ENCODE data around the gene SEMA4C. TPM values are rescaled to one million over a fixed set of nuclear protein-coding genes. Genes with fewer than 3 reads are reported as not detected.

The SEMA4C gene
- total RNA-seq, 1 experiment from 2014 or later = 23.4 TPM

- Histone ChIP-seq H3K4me3 (no peak overlapping the region), H3K36me3 (peaks cover under 1% of the 10 kb centered on the region), H3K27me3 (replicated peaks) (no peaks in the 10 kb centered on the region), H3K9me3 (replicated peaks) (no peaks in the 10 kb centered on the region), H3K27ac (no peak overlapping the region), H3K4me1 (replicated peaks) (no peaks in the 10 kb centered on the region)
- DNase-seq (ENCODE audit: low read depth in 1 of 2, low spot score in 2 of 2) = no peak
Measured at GRCh38 chr2:96842600-96842999, 27.3 kb downstream of the SEMA4C start.

DNA sequence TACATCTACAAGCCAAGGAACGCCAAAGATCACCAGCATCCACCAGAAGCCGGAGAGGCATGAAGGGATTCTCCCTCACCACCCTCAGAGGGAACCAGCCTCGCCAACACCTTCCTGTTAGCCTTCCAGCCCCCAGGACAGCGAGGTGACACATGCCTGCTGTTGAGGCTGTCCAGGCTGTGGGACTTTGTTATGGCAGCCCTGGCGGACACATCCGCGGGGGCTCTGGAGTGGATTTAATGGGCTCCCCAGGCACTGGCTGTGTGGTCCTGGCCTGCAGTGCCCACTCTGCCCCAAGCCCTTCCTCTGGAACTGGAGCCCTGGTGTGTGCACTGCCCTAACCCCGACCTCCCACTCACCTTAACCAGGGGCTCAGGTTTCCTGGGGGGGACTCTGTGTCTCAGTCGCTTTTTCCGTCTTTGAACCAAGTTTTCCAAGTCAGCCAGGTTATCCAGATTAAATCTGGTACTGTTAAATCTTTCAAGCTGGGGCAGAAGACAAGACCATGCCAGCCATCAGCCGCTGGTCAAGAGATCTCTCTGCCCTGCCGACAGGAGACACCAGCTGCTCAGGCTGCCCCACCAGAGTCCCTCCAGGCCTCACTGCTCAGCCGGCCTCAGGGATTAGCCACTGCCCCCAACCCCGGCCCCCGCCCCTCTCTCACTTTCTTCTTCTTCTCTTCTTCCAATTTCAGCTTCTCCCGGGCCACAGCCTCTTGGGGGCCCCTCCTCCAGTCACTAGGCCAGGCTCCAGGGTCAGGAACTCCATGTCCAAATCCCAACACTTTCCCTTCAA lies 28.0 kb downstream of the SEMA4C start:
- DNase-seq (ENCODE audit: low read depth in 1 of 2, low spot score in 2 of 2) = no peak
- Histone ChIP-seq H3K27ac (no peak overlapping the region), H3K9me3 (replicated peaks) (no peaks in the 10 kb centered on the region), H3K4me1 (replicated peaks) (no peaks in the 10 kb centered on the region), H3K4me3 (no peak overlapping the region), H3K36me3 (no peaks in the 10 kb centered on the region; the same call in 1 of the 2 replicates), H3K27me3 (replicated peaks) (no peaks in the 10 kb centered on the region)

- Histone ChIP-seq H3K9me3 (replicated peaks) (no peaks in the 10 kb centered on the region), H3K4me1 (replicated peaks) (no peaks in the 10 kb centered on the region), H3K36me3 (no peaks in the 10 kb centered on the region), H3K27ac (no peak overlapping the region), H3K4me3 (no peak overlapping the region), H3K27me3 (replicated peaks) (no peaks in the 10 kb centered on the region)
- no peak for DNase-seq (ENCODE audit: low read depth in 1 of 2, low spot score in 2 of 2)
Measured at GRCh38 chr2:96839875-96840850, 29.7 kb downstream of the SEMA4C start.

DNA sequence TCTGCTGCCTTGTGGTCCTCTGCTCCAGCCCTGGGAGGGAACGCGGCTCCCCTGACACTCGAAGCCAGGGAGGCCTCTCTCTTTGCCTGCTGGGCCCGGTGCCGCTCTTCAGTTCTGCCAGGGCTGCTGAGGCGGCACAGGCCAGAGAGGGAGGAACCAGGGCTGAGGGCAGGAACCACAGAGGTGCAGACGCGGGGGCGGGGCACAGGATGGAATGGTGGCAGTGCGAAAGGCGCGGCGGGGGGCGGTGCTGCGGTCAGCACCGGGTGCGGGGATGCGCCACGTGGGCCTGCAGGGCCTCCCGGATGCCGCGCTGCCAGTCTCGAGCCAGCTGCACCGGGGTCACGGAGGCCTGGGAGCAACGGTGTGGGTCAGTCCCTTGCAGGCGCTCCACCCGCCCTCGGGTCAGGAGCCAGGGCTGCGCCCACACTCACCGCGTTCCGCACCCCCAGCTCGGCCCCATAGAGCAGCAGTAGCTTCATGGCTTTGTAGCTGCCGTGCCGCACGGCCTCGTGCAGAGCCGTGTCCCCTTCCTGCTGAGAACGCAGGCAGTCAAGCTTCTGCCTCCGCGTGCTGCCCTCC lies 30.5 kb downstream of the SEMA4C start:
- Histone ChIP-seq H3K27me3 (replicated peaks) (no peaks in the 10 kb centered on the region), H3K36me3 (peaks cover 5% of the 10 kb centered on the region; the same call in 1 of the 2 replicates)
- no peak for DNase-seq (ENCODE audit: low read depth in 1 of 2, low spot score in 2 of 2)

DNA sequence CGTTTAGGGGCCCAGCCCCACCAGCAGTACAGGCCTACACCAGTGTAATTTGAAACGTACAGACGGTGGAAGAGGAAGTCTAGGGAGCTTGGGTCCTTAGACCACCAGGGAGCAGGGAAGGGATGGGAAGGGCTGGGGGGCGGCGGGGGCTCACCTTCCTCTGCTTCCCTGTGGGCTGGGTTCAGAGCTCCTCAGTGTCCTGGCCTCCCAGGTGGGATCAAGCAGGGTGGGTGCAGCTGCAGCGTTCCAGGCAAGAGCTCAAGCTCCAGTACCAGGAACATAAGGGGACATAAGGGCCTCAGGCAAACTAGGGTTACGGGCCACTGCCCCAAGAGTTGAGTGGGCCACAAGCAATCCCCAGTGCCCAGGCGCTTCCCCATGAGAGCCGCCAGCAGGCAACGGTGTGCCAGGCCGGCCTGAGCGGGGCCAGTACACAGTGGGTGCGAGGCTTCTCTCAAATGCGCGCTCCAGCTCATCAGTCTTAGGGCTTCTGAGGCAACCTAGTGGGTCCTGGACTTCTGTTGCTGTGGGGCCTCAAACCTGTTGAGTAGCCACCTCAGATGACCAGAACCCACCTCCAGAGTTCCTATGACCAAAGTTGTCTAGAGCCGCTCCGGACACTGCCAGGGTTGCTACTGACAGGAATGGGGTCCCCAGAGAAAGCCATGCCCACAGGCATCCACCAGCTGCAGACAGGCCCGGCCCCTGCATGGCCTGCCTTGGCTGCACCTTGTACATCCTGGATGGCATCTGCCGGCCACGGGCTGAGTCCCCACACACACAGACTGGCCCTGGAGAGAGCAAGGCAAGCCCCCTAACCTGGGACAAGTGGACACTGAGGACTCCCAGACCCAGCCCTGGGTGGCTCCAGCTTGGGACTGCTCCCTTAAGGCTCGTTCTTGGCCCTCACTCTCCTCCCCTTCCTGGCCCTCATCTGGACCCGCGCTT lies 31.3 kb downstream of the SEMA4C start:
- DNase-seq (ENCODE audit: low read depth in 1 of 2, low spot score in 2 of 2) = no peak
- Histone ChIP-seq H3K4me3 (no peak overlapping the region), H3K4me1 (replicated peaks) (peaks cover 4% of the 10 kb centered on the region), H3K27ac (no peak overlapping the region), H3K36me3 (peaks cover 5% of the 10 kb centered on the region; the same call in 1 of the 2 replicates), H3K9me3 (replicated peaks) (no peaks in the 10 kb centered on the region), H3K27me3 (replicated peaks) (no peaks in the 10 kb centered on the region)

More for the DNA sequence above, 30.5 kb downstream of the SEMA4C start:
- no peak overlapping the region for H3K27ac ChIP-seq
- no peaks in the 10 kb centered on the region for H3K9me3 ChIP-seq (replicated peaks)
- H3K4me1 ChIP-seq (replicated peaks) = no peaks in the 10 kb centered on the region
- no peak overlapping the region for H3K4me3 ChIP-seq

DNA sequence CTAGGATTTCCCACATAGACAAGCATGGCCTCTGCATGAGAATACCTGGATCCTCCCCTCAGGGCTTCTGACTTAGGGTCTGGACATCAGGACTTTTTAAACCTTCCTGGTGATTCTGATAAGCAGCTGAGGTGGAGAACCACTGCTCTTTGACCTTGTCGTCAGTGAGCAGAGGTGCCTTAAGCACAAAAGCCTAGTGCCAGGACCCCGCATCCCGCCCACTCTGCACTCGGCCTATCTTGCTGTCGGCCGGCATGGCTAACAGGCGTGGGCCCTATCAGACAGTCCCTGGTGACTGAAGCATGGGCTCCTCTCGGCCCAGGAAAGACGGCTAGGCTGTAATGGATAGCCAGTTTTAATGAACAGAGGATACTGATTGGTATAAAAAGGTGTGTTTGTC lies 32.3 kb downstream of the SEMA4C start:
- peaks cover 14% of the 10 kb centered on the region for H3K4me1 ChIP-seq (replicated peaks)
- no peak overlapping the region for H3K4me3 ChIP-seq
- peaks cover 12% of the 10 kb centered on the region for H3K36me3 ChIP-seq
- no peaks in the 10 kb centered on the region for H3K27me3 ChIP-seq (replicated peaks)
- no peaks in the 10 kb centered on the region for H3K9me3 ChIP-seq (replicated peaks)
- DNase-seq (ENCODE audit: low read depth in 1 of 2, low spot score in 2 of 2) = no peak
- no peak overlapping the region for H3K27ac ChIP-seq

GRCh38 chr2:96835830-96836229 lies 34.0 kb downstream of the SEMA4C start:
- Histone ChIP-seq H3K4me1 (replicated peaks) (peaks cover 18% of the 10 kb centered on the region), H3K27me3 (replicated peaks) (no peaks in the 10 kb centered on the region), H3K36me3 (peaks cover 26% of the 10 kb centered on the region), H3K9me3 (replicated peaks) (no peaks in the 10 kb centered on the region), H3K4me3 (no peak overlapping the region), H3K27ac (no peak overlapping the region)
- no peak for DNase-seq (ENCODE audit: low read depth in 1 of 2, low spot score in 2 of 2)

GRCh38 chr2:96832754-96833507 lies 36.9 kb downstream of the SEMA4C start:
- peaks cover 43% of the 10 kb centered on the region for H3K36me3 ChIP-seq
- peak; percentile 61 to 67 for DNase-seq (ENCODE audit: low read depth in 1 of 2, low spot score in 2 of 2)
- peaks cover 18% of the 10 kb centered on the region for H3K4me1 ChIP-seq (replicated peaks)
- no peak overlapping the region for H3K4me3 ChIP-seq
- H3K27ac ChIP-seq = peak overlapping the region; percentile 39
- H3K27me3 ChIP-seq (replicated peaks) = no peaks in the 10 kb centered on the region
- H3K9me3 ChIP-seq (replicated peaks) = no peaks in the 10 kb centered on the region

DNA sequence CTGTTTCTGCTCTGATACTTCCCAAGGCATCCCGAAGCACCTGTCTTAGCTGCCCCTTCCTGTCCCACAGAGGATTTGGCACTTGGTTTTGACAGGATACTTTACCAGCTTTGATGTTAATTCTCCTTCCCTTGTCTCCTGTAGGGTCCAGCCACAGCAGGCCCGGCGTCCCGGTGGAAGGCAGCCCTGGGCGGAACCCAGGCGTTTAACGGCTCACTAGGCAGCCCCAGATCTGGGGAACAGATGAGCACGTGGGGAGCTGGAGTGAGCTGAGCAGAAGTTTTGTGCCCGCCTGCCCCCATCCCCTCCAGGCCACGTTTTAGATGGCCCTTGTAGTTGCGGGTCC lies 37.5 kb downstream of the SEMA4C start:
- H3K4me1 ChIP-seq (replicated peaks) = peaks cover 18% of the 10 kb centered on the region
- H3K36me3 ChIP-seq = peaks cover 49% of the 10 kb centered on the region
- no peak for DNase-seq (ENCODE audit: low read depth in 1 of 2, low spot score in 2 of 2)
- no peaks in the 10 kb centered on the region for H3K9me3 ChIP-seq (replicated peaks)
- H3K27me3 ChIP-seq (replicated peaks) = no peaks in the 10 kb centered on the region
- peak overlapping the region; percentile 39; the same call in 1 of the 2 replicates for H3K27ac ChIP-seq
- no peak overlapping the region for H3K4me3 ChIP-seq

GRCh38 chr2:96831679-96832078 lies 38.2 kb downstream of the SEMA4C start:
- Histone ChIP-seq H3K4me1 (replicated peaks) (peaks cover 18% of the 10 kb centered on the region), H3K27ac (no peak overlapping the region), H3K27me3 (replicated peaks) (no peaks in the 10 kb centered on the region), H3K9me3 (replicated peaks) (no peaks in the 10 kb centered on the region), H3K36me3 (peaks cover 50% of the 10 kb centered on the region), H3K4me3 (no peak overlapping the region)
- no peak for DNase-seq (ENCODE audit: low read depth in 1 of 2, low spot score in 2 of 2)

GRCh38 chr2:96830044-96830562 lies 39.8 kb downstream of the SEMA4C start:
- H3K27me3 ChIP-seq (replicated peaks) = no peaks in the 10 kb centered on the region
- no peak overlapping the region for H3K4me3 ChIP-seq
- H3K36me3 ChIP-seq = peaks cover 50% of the 10 kb centered on the region
- no peak for DNase-seq (ENCODE audit: low read depth in 1 of 2, low spot score in 2 of 2)
- H3K27ac ChIP-seq = no peak overlapping the region
- H3K4me1 ChIP-seq (replicated peaks) = peaks cover 18% of the 10 kb centered on the region
- no peaks in the 10 kb centered on the region for H3K9me3 ChIP-seq (replicated peaks)

GRCh38 chr2:96828874-96829273 lies 41.0 kb downstream of the SEMA4C start:
- no peak for DNase-seq (ENCODE audit: low read depth in 1 of 2, low spot score in 2 of 2)
- no peaks in the 10 kb centered on the region for H3K27me3 ChIP-seq (replicated peaks)
- H3K27ac ChIP-seq = no peak overlapping the region
- H3K9me3 ChIP-seq (replicated peaks) = no peaks in the 10 kb centered on the region
- H3K4me1 ChIP-seq (replicated peaks) = peaks cover 18% of the 10 kb centered on the region
- H3K36me3 ChIP-seq = peaks cover 48% of the 10 kb centered on the region
- H3K4me3 ChIP-seq = no peak overlapping the region

Measured in SJSA1 (cell line).